GM19023 (cell line): ENCODE measurements around the gene CACNA1G.
A peak's percentile ranks its signal among the peaks of the same experiment; 100 is the strongest.

ENCODE experiments used
- ATAC-seq: cut with Tn5 transposase; IDR thresholded peaks from one replicate; pipeline ENCODE4 v1.9.1; 2021; ENCODE audit warnings: mild to moderate bottlenecking, moderate library complexity; ENCODE audit not compliant: unreplicated experiment

The CACNA1G gene

GRCh38 chr17:50560185-50560824, at the start of gene CACNA1G:
Gene CACNA1G, plus strand, starts transcription at chr17:50560715. Its CDS starts 745 bp downstream, at chr17:50561460.
- peak; percentile 93 for ATAC-seq

- peak; percentile 79 for ATAC-seq
Observed at GRCh38 chr17:50511058-50511457, 49.5 kb upstream of the CACNA1G start.

GRCh38 chr17:50513495-50513894, 47.0 kb upstream of the CACNA1G start:
- ATAC-seq, result no peak

GRCh38 chr17:50514388-50514787, 46.1 kb upstream of the CACNA1G start:
- no peak for ATAC-seq

GRCh38 chr17:50514936-50515702, 45.4 kb upstream of the CACNA1G start:
- no peak for ATAC-seq

GRCh38 chr17:50517011-50517410, 43.5 kb upstream of the CACNA1G start:
- ATAC-seq, result no peak

- no peak for ATAC-seq
Observed at GRCh38 chr17:50517504-50518383, 42.8 kb upstream of the CACNA1G start.

- no peak for ATAC-seq
Observed at GRCh38 chr17:50518384-50519023, 42.0 kb upstream of the CACNA1G start.

GRCh38 chr17:50519141-50519834, 41.2 kb upstream of the CACNA1G start:
- ATAC-seq, result no peak

- no peak for ATAC-seq
Observed at GRCh38 chr17:50520483-50520882, 40.0 kb upstream of the CACNA1G start.

- ATAC-seq, result no peak
Observed at GRCh38 chr17:50521514-50521913, 39.0 kb upstream of the CACNA1G start.

- ATAC-seq, result no peak
Observed at GRCh38 chr17:50522766-50523165, 37.7 kb upstream of the CACNA1G start.

GRCh38 chr17:50523208-50523607, 37.3 kb upstream of the CACNA1G start:
- no peak for ATAC-seq

- ATAC-seq, result no peak
Observed at GRCh38 chr17:50524838-50525237, 35.7 kb upstream of the CACNA1G start.

- ATAC-seq, result no peak
Observed at GRCh38 chr17:50527155-50527762, 33.3 kb upstream of the CACNA1G start.

- ATAC-seq, result no peak
Observed at GRCh38 chr17:50527949-50528474, 32.5 kb upstream of the CACNA1G start.

- ATAC-seq, result no peak
Observed at GRCh38 chr17:50529849-50530248, 30.7 kb upstream of the CACNA1G start.

GRCh38 chr17:50531428-50532025, 29.0 kb upstream of the CACNA1G start:
- no peak for ATAC-seq

- ATAC-seq, result no peak
Observed at GRCh38 chr17:50532452-50533024, 28.0 kb upstream of the CACNA1G start, which contains the start of gene EPN3. Gene EPN3, plus strand, starts transcription at chr17:50532735. Its CDS starts 3,822 bp downstream, at chr17:50536557.
